IPS-15b (cell line): ENCODE results near the gene TMEM59.
"Not testable (repeated sequence)": the region's sequence is repeated elsewhere in the genome, so short reads cannot be mapped to it uniquely, and the experiment has no call there.

ENCODE experiments used
- H3K27me3 ChIP-seq: one replicate; pipeline ENCODE4 v1.6.1; 2013; ENCODE audit warnings: low read length; ENCODE audit not compliant: control insufficient read depth, insufficient read depth
- H3K36me3 ChIP-seq: one replicate; pipeline ENCODE4 v1.6.1; 2013; ENCODE audit warnings: low read length; ENCODE audit not compliant: control insufficient read depth, insufficient read depth
- H3K4me1 ChIP-seq: one replicate; pipeline ENCODE4 v1.6.1; 2013; ENCODE audit warnings: mild to moderate bottlenecking, low read length; ENCODE audit not compliant: control insufficient read depth, insufficient read depth
- H3K4me3 ChIP-seq: one replicate; pipeline ENCODE4 v1.5.1; 2013; ENCODE audit warnings: low read depth, low read length
- H3K9ac ChIP-seq: one replicate; pipeline ENCODE4 v1.6.1; 2013; ENCODE audit warnings: low read depth, mild to moderate bottlenecking, low read length
- H3K9me3 ChIP-seq: one replicate; pipeline ENCODE4 v1.6.1; 2013; ENCODE audit warnings: mild to moderate bottlenecking, low read length; ENCODE audit not compliant: control insufficient read depth, insufficient read depth

The TMEM59 gene

DNA sequence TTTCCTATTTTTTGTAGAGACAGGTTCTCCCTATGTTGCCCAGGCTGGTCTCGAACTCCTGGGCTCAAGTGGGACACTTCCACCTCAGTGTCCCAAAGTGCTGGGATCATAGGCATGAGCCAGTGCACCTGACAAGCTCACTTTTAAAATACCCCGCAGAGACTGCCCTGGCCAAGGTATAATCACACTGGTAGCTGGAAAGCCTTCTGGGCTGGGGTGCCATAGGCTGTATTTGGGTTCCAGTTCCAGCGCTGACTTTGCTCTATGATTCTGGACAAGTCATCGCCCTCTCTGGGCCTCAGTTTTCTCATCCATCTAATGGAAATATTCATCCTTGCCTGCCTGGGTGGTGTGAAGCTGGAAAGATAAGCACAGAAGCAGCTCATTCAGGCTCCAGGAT lies 45.4 kb downstream of the TMEM59 start:
- H3K9me3 ChIP-seq, result no peaks in the 10 kb centered on the region
- H3K4me1 ChIP-seq, result no peaks in the 10 kb centered on the region
- no peak overlapping the region for H3K4me3 ChIP-seq
- no peaks in the 10 kb centered on the region for H3K27me3 ChIP-seq
- no peak overlapping the region for H3K9ac ChIP-seq
- no peaks in the 10 kb centered on the region for H3K36me3 ChIP-seq

GRCh38 chr1:54006508-54006907 lies 46.5 kb downstream of the TMEM59 start:
- H3K9ac ChIP-seq, result no peak overlapping the region
- no peaks in the 10 kb centered on the region for H3K4me1 ChIP-seq
- H3K9me3 ChIP-seq, result no peaks in the 10 kb centered on the region
- no peaks in the 10 kb centered on the region for H3K27me3 ChIP-seq
- no peaks in the 10 kb centered on the region for H3K36me3 ChIP-seq
- H3K4me3 ChIP-seq, result no peak overlapping the region

- Histone ChIP-seq H3K9me3 (no peaks in the 10 kb centered on the region), H3K36me3 (no peaks in the 10 kb centered on the region), H3K4me1 (no peaks in the 10 kb centered on the region), H3K9ac (no peak overlapping the region), H3K27me3 (no peaks in the 10 kb centered on the region), H3K4me3 (no peak overlapping the region)
Observed at GRCh38 chr1:54004481-54005049, 48.4 kb downstream of the TMEM59 start.

DNA sequence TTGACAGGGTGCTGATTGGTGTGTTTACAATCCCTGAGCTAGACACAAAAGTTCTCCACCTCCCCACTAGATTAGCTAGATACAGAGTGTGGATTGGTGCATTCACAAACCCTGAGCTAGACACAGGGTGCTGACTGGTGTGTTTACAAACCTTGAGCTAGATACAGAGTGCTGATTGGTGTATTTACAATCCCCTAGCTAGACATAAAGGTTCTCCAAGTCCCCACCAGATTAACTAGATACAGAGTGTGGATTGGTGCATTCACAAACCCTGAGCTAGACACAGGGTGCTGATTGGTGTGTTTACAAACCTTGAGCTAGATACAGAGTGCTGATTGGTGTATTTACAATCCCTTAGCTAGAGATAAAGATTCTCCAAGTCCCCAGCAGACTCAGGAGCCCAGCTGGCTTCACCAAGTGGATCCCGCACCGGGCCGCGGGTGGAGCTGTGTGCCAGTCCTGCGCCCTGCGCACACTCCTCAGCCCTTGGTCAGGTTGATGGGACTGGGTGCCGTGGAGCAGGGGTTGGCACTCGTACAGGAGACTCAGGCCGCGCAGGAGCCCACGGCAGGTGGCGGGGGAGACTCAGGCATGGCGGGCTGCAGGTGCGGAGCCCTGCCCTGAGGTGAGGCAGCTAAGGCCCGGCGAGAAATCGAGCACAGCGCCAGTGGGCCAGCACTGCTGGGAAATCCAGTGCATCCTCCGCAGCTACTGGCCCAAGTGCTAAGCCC lies 49.1 kb downstream of the TMEM59 start:
- H3K27me3 ChIP-seq, H3K4me3 ChIP-seq, H3K4me1 ChIP-seq, H3K9ac ChIP-seq, H3K9me3 ChIP-seq, H3K36me3 ChIP-seq: not testable (repeated sequence)

DNA sequence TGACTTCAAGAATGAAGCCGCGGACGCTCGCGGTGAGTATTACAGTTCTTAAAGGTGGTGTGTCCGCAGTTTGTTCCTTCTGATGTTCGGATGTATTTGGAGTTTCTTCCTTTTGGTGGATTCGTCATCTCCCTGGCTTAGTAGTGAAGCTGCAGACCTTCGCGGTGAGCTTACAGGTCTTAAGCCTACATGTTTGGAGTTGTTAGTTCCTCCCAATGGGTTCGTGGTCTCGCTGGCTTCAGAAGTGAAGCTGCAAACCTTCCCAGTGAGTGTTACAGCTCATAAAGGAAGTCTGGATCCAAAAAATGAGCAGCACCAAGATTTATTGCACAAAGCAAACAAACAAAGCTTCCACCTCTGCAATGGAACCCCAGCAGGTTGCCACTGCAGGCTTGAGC lies 49.8 kb downstream of the TMEM59 start:
- Histone ChIP-seq H3K9ac (no peak overlapping the region), H3K27me3 (no peaks in the 10 kb centered on the region), H3K36me3 (no peaks in the 10 kb centered on the region), H3K4me1 (no peaks in the 10 kb centered on the region), H3K9me3 (no peaks in the 10 kb centered on the region), H3K4me3 (no peak overlapping the region)

DNA sequence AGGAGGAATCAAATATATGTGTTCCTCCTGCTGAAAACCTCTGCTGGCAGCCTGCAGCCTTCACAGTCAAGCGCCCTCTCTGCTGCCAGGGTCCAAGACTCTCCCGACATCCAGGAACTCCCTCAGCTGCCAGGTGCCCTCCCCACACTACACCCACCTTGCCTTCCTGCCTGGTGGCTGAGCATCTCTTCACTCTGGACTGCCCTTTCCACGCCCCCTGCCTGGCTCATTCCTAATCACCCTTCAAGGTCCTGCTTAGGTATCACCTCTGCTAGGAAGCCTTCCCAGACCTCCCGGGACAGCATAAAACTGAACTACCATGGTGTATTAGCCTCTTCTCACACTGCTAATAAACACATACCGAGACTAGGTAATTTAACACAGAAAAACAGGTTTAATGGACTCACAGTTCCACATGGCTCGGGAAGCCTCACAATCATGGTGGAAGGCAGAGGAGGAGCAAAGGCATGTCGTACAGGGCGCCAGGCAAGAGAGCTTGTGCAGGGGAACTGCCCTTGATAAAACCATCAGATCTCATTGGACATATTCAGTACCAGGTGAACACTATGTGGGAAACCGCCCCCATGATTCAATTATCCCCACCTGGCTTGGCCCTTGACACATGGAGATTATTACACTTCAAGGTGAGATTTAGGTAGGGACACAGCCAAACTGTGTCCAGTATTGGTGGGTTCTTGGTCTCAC lies 50.3 kb downstream of the TMEM59 start:
- Histone ChIP-seq H3K9ac (no peak overlapping the region), H3K4me1 (no peaks in the 10 kb centered on the region), H3K4me3 (no peak overlapping the region), H3K36me3 (no peaks in the 10 kb centered on the region), H3K9me3 (no peaks in the 10 kb centered on the region), H3K27me3 (no peaks in the 10 kb centered on the region)

GRCh38 chr1:54001591-54001990 lies 51.4 kb downstream of the TMEM59 start:
- no peaks in the 10 kb centered on the region for H3K4me1 ChIP-seq
- no peaks in the 10 kb centered on the region for H3K36me3 ChIP-seq
- H3K9me3 ChIP-seq, result no peaks in the 10 kb centered on the region
- H3K27me3 ChIP-seq, result no peaks in the 10 kb centered on the region
- H3K9ac ChIP-seq, result no peak overlapping the region
- no peak overlapping the region for H3K4me3 ChIP-seq

- H3K9ac ChIP-seq, result no peak overlapping the region
- no peaks in the 10 kb centered on the region for H3K36me3 ChIP-seq
- H3K4me1 ChIP-seq, result no peaks in the 10 kb centered on the region
- no peak overlapping the region for H3K4me3 ChIP-seq
- H3K27me3 ChIP-seq, result no peaks in the 10 kb centered on the region
- H3K9me3 ChIP-seq, result no peaks in the 10 kb centered on the region
Observed at GRCh38 chr1:53999920-54000319, 53.1 kb downstream of the TMEM59 start.

- Histone ChIP-seq H3K27me3 (no peaks in the 10 kb centered on the region), H3K9me3 (no peaks in the 10 kb centered on the region), H3K4me1 (no peaks in the 10 kb centered on the region), H3K4me3 (no peak overlapping the region), H3K36me3 (no peaks in the 10 kb centered on the region), H3K9ac (no peak overlapping the region)
Observed at GRCh38 chr1:53998223-53998622, 54.8 kb downstream of the TMEM59 start.

- no peak overlapping the region for H3K9ac ChIP-seq
- no peaks in the 10 kb centered on the region for H3K36me3 ChIP-seq
- no peaks in the 10 kb centered on the region for H3K9me3 ChIP-seq
- H3K27me3 ChIP-seq, result no peaks in the 10 kb centered on the region
- H3K4me1 ChIP-seq, result no peaks in the 10 kb centered on the region
- no peak overlapping the region for H3K4me3 ChIP-seq
Observed at GRCh38 chr1:53995683-53996082, 57.3 kb downstream of the TMEM59 start.

GRCh38 chr1:53994516-53994915 lies 58.5 kb downstream of the TMEM59 start:
- not testable (repeated sequence) for H3K4me3 ChIP-seq, H3K36me3 ChIP-seq, H3K9ac ChIP-seq, H3K4me1 ChIP-seq, H3K27me3 ChIP-seq, H3K9me3 ChIP-seq
